Body of pancreas (tissue), 4 donors: ENCODE measurements around the gene HLA-DRB5.

Source experiments
- POLR2A ChIP-seq, 3 donors: fragments of 450-650 bp; IDR thresholded peaks; one replicate each; pipeline ENCODE4 v1.6.1; 2016; ENCODE audit warnings: antibody characterized with exemption in 3 of 3, mild to moderate bottlenecking in 2 of 3
- TF ChIP-seq, protein P1 (sequence below), 7 experiments: fragments of 450-650 bp in 4 of 7; fragments of 200-600 bp in 3 of 7; sonication (generic) in 3 of 7; IDR thresholded peaks; one replicate each; pipeline ENCODE4 v1.5.1; 2016 to 2019; ENCODE audit warnings: antibody characterized with exemption in 7 of 7

DNA sequence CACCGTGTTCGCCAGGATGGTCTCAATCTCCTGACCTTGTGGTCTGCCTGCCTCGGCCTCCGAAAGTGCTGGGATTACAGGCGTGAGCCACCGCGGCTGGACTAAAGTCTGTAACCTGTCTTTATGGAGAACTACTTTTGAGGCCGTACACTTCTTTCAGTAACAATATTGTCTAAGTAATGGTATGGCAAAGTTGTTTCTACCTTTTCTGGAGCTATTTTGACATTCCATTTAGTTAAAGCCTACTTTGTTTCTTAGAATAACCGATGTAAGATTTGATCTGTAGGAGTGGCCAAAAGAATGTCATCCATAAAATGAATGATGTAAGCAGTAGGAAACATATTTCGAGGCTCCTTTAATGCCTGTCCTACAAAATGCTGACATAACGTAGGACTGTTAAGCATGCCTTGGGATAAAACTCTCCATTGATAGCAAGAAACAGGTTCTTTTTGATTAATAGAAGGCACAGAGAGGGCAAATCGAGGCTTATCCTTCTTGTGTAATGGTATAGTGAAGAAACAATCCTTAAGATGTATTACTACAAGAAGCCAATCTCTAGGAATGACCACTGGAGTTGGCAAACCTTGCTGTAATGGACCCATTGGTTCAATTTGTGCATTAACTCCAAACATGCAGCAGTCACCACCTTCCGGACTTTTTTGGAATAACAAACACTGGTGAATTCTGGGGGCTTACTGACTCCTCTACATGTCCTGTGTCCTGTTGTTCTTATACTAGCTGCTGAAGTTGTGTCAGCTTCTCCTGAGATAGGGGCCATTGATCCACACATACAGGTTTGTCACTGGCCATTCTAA lies 54.5 kb downstream of the HLA-DRB5 start:
- no peak for TF ChIP-seq POLR2A (IDR thresholded peaks at IDR 0.05)
- TF ChIP-seq, protein P1, sequence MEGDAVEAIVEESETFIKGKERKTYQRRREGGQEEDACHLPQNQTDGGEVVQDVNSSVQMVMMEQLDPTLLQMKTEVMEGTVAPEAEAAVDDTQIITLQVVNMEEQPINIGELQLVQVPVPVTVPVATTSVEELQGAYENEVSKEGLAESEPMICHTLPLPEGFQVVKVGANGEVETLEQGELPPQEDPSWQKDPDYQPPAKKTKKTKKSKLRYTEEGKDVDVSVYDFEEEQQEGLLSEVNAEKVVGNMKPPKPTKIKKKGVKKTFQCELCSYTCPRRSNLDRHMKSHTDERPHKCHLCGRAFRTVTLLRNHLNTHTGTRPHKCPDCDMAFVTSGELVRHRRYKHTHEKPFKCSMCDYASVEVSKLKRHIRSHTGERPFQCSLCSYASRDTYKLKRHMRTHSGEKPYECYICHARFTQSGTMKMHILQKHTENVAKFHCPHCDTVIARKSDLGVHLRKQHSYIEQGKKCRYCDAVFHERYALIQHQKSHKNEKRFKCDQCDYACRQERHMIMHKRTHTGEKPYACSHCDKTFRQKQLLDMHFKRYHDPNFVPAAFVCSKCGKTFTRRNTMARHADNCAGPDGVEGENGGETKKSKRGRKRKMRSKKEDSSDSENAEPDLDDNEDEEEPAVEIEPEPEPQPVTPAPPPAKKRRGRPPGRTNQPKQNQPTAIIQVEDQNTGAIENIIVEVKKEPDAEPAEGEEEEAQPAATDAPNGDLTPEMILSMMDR (IDR thresholded peaks at IDR 0.05), result no peak
